ENCODE results near the gene SCAMP4. TPM values are rescaled to one million over a fixed set of nuclear protein-coding genes. Genes with fewer than 3 reads are reported as not detected.
A peak's percentile ranks its signal among the peaks of the same experiment; 100 is the strongest.
"Not testable (repeated sequence)": the region's sequence is repeated elsewhere in the genome, so short reads cannot be mapped to it uniquely, and the experiment has no call there.

The SCAMP4 gene
- total RNA-seq, 1 experiment from 2014 or later, result 48.7 TPM

DNA sequence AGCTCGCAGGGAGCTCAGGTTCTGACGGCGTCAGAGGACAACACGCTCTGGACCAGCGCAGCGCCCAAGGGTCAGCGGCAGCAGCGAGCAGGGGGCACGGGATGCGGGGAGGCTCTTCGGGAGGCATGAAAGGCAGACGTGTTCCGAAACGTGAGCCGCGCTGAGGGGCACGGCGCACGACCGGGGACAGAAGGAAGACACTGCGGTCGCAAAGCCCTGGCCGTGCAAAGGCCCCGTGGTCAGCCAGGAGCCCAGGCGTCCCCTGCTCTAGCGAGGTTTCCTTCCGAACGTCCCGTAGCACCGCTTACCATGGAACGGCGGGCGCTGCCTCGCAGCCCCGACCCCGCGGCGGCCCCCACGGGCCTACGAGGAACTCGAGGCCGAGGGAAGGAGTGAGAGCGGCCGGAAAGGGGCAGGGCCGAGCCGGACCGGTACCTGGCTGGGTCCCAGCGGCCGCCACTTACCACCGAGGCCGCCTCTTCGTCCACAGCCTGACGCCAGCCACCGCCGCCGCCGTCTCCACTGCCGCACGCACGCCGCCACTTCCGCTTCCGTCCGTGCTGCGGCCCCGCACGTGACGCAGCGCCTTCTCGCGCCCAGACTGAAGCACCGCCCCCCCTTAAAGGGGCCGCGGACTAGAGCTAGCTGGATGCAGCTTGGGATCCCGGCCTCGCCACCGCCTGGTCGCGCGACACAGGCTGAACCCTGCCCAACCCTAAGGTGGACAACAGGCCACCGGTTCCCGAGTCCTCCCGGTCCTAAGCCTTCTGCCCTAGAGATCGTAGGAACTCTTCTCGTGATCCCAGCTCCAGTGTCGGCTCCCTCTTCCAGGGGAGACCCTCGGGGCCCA lies 29.3 kb upstream of the SCAMP4 start:
- peak; percentile 91 for DNase-seq (ENCODE audit: unreplicated experiment)
- H3K4me3 Mint-ChIP-seq (ENCODE audit: unreplicated experiment), result peak overlapping the region; percentile 99
- POLR2A ChIA-PET, result interaction anchor here (0.6 to 3.3 kb wide), 20 partner anchors 9 to 850 kb away, joined by 3 to 35 read pairs (median 4); partner anchors contain the start of genes ABHD17A and CNN2
- TF ChIP-seq, protein P1, sequence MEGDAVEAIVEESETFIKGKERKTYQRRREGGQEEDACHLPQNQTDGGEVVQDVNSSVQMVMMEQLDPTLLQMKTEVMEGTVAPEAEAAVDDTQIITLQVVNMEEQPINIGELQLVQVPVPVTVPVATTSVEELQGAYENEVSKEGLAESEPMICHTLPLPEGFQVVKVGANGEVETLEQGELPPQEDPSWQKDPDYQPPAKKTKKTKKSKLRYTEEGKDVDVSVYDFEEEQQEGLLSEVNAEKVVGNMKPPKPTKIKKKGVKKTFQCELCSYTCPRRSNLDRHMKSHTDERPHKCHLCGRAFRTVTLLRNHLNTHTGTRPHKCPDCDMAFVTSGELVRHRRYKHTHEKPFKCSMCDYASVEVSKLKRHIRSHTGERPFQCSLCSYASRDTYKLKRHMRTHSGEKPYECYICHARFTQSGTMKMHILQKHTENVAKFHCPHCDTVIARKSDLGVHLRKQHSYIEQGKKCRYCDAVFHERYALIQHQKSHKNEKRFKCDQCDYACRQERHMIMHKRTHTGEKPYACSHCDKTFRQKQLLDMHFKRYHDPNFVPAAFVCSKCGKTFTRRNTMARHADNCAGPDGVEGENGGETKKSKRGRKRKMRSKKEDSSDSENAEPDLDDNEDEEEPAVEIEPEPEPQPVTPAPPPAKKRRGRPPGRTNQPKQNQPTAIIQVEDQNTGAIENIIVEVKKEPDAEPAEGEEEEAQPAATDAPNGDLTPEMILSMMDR (IDR thresholded peaks at IDR 0.05; ENCODE audit: unreplicated experiment), result no peak
- CTCF ChIA-PET, result interaction anchor here (0.6 to 2.0 kb wide), 6 partner anchors 10 to 94 kb away, joined by 3 to 11 read pairs (median 4); no protein-coding TSS in a partner anchor
- H3K36me3 Mint-ChIP-seq (ENCODE audit: insufficient read depth, unreplicated experiment), result peaks cover 16% of the 10 kb centered on the region
- no peaks in the 10 kb centered on the region for H3K27me3 Mint-ChIP-seq (ENCODE audit: insufficient read depth, unreplicated experiment)
- intact Hi-C loops (cut with micrococcal nuclease), result no loop called here
- BruUV-seq (replicated peaks), result TSS peak; percentile 60
- H3K9me3 Mint-ChIP-seq (ENCODE audit: unreplicated experiment), result no peaks in the 10 kb centered on the region
- H3K4me1 Mint-ChIP-seq (ENCODE audit: insufficient read depth, unreplicated experiment), result peaks cover 7% of the 10 kb centered on the region
- peak overlapping the region; percentile 91 for H3K27ac Mint-ChIP-seq (ENCODE audit: low read depth, unreplicated experiment)

DNA sequence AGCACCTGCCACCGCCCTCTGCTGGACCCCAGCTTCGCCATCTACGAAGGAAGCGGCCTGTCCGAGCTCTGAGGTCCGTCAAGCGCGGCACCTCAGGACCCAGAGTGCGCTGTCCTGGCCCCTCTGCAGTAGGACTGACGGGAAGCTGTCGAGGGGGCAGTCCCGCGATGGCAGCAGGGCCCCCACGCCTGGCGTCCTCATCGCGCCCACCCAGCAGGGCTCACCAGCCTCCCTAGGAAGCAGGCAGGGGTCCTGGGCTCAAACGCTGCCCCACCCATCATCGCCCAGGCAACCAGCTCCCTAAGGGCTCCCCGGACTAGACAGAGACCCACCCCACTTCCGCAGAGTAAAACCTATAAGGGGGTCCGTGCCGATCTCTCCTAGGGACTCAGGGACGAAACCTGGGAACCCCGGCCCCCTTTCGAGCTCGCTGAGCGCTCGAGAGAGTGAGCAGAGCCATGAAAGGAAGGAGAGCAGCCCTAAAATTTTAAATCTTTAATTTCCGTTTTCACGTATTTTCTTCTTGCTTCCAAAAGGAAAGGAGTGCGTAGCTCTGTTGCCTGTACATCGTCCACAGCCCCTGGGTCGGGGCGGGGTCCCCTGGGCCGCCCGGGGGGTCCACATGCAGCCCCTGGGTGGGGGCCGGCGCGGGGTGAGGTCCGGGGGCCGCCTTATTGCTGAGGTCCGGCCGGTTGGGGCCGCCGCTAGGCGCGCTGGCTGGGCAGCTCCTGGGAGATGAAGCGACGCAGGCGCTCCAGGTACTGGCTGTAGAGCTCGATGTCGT lies 28.5 kb upstream of the SCAMP4 start:
- ChIA-PET CTCF (interaction anchor here (0.7 to 2.0 kb wide), 2 partner anchors 12 to 95 kb away, joined by 3 to 10 read pairs; no protein-coding TSS in a partner anchor), POLR2A (interaction anchor here (0.6 to 3.3 kb wide), 13 partner anchors 8 to 851 kb away, joined by 3 to 35 read pairs (median 4); partner anchors contain the start of genes ABHD17A and CNN2)
- Mint-ChIP-seq H3K36me3 (ENCODE audit: insufficient read depth, unreplicated experiment) (peaks cover 11% of the 10 kb centered on the region), H3K27ac (ENCODE audit: low read depth, unreplicated experiment) (peak overlapping the region; percentile 91), H3K4me3 (ENCODE audit: unreplicated experiment) (peak overlapping the region; percentile 99)
- H3K4me1 Mint-ChIP-seq (ENCODE audit: insufficient read depth, unreplicated experiment); BruUV-seq (replicated peaks); H3K9me3 Mint-ChIP-seq (ENCODE audit: unreplicated experiment); DNase-seq (ENCODE audit: unreplicated experiment); intact Hi-C loops (cut with micrococcal nuclease); H3K27me3 Mint-ChIP-seq (ENCODE audit: insufficient read depth, unreplicated experiment): not testable (repeated sequence)

- DNase-seq (ENCODE audit: unreplicated experiment); H3K4me1 Mint-ChIP-seq (ENCODE audit: insufficient read depth, unreplicated experiment); H3K9me3 Mint-ChIP-seq (ENCODE audit: unreplicated experiment); H3K27me3 Mint-ChIP-seq (ENCODE audit: insufficient read depth, unreplicated experiment); CTCF ChIA-PET; BruUV-seq (replicated peaks); intact Hi-C loops (cut with micrococcal nuclease); H3K27ac Mint-ChIP-seq (ENCODE audit: low read depth, unreplicated experiment); H3K4me3 Mint-ChIP-seq (ENCODE audit: unreplicated experiment): not testable (repeated sequence)
- POLR2A ChIA-PET, result interaction anchor here (3.2 kb wide), 2 partner anchors 8 to 22 kb away, joined by 10 to 35 read pairs; partner anchors contain the start of gene ABHD17A
- H3K36me3 Mint-ChIP-seq (ENCODE audit: insufficient read depth, unreplicated experiment), result peaks cover 11% of the 10 kb centered on the region
Observed at GRCh38 chr19:1877280-1877660, 27.9 kb upstream of the SCAMP4 start.

- POLR2A ChIA-PET; intact Hi-C loops (cut with micrococcal nuclease); H3K27me3 Mint-ChIP-seq (ENCODE audit: insufficient read depth, unreplicated experiment); H3K4me3 Mint-ChIP-seq (ENCODE audit: unreplicated experiment); H3K9me3 Mint-ChIP-seq (ENCODE audit: unreplicated experiment); CTCF ChIA-PET; H3K36me3 Mint-ChIP-seq (ENCODE audit: insufficient read depth, unreplicated experiment); BruUV-seq (replicated peaks); DNase-seq (ENCODE audit: unreplicated experiment): not testable (repeated sequence)
- H3K27ac Mint-ChIP-seq (ENCODE audit: low read depth, unreplicated experiment), result peak overlapping the region; percentile 59
- H3K4me1 Mint-ChIP-seq (ENCODE audit: insufficient read depth, unreplicated experiment), result peaks cover 20% of the 10 kb centered on the region
Observed at GRCh38 chr19:1878583-1878982, 26.6 kb upstream of the SCAMP4 start.

DNA sequence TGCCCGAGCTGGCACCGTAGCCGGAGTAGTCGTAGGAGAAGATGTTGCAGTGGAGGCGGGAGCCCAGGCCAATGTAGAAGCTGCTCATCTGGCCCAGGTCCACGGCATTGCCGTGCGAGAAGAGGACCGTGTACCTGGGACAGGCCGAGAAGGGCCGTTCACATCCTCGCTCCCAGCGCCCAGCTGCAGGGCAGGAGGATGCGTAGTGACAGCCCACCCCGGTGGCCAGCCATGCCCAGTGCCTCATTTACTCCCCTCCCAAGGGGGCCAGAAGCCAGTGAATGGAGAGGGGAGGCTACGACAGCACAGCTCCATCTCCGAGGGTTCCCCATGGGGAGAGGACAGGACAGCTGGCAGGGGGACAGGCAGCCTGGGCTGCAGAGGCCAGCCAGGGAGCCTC lies 25.2 kb upstream of the SCAMP4 start:
- BruUV-seq (replicated peaks); H3K36me3 Mint-ChIP-seq (ENCODE audit: insufficient read depth, unreplicated experiment); intact Hi-C loops (cut with micrococcal nuclease); H3K9me3 Mint-ChIP-seq (ENCODE audit: unreplicated experiment); POLR2A ChIA-PET; H3K27me3 Mint-ChIP-seq (ENCODE audit: insufficient read depth, unreplicated experiment); H3K27ac Mint-ChIP-seq (ENCODE audit: low read depth, unreplicated experiment); H3K4me3 Mint-ChIP-seq (ENCODE audit: unreplicated experiment); DNase-seq (ENCODE audit: unreplicated experiment): not testable (repeated sequence)
- H3K4me1 Mint-ChIP-seq (ENCODE audit: insufficient read depth, unreplicated experiment), result peaks cover 22% of the 10 kb centered on the region
- CTCF ChIA-PET, result interaction anchor here (0.6 kb wide), 1 partner anchor 31 kb away, joined by 3 read pairs; no protein-coding TSS in a partner anchor

All from MCF 10A (cell line).